GM10248 (cell line): Measurements from ENCODE around the gene DUSP10.

ENCODE experiments used
- CTCF ChIA-PET: fragments of 300-600 bp; sonication (Branson Sonifier 250); formaldehyde crosslinking; extraction: SDS; loops from one replicate; lab custom pipeline; 2021; ENCODE audit warnings: antibody characterized with exemption; lab: Yijun Ruan, JAX
- POLR2A ChIA-PET: fragments of 350-650 bp; sonication (Branson Sonifier 250); formaldehyde crosslinking; extraction: SDS; loops from one replicate; lab custom pipeline; 2020; ENCODE audit warnings: antibody characterized with exemption; lab: Yijun Ruan, JAX
- DNase-seq: peaks from one replicate; pipeline ENCODE4 v3.0.0; 2012; ENCODE audit errors: extremely low spot score
- CTCF ChIP-seq: IDR thresholded peaks from 2 replicates; pipeline ENCODE4 v1.5.1; 2012; ENCODE audit warnings: mild to moderate bottlenecking, low read depth; ENCODE audit errors: extremely low read depth, missing control alignments, control extremely low read depth

Gene DUSP10

GRCh38 chr1:221741703-221742554, at the start of gene DUSP10:
Gene DUSP10, minus strand, starts transcription at chr1:221742089. Its CDS starts 2,345 bp downstream, at chr1:221739744.
- TF ChIP-seq CTCF, result peak; percentile 2
- DNase-seq, result peak; percentile 99
- CTCF ChIA-PET, result interaction anchor here (0.6 to 2.8 kb wide), 18 partner anchors 9 to 354 kb away, joined by 3 to 17 read pairs (median 4); no protein-coding TSS in a partner anchor
- POLR2A ChIA-PET, result interaction anchor here (0.5 to 2.1 kb wide), 28 partner anchors 12 to 1988 kb away, joined by 3 to 27 read pairs (median 4); partner anchors contain the start of gene BPNT1

- no peak for DNase-seq
- ChIA-PET POLR2A (no interaction called here), CTCF (interaction anchor here (1.3 kb wide), 1 partner anchor 10 kb away, joined by 5 read pairs; no protein-coding TSS in a partner anchor)
- no peak for TF ChIP-seq CTCF
Observed at GRCh38 chr1:221788466-221788865, 46.6 kb upstream of the DUSP10 start.

GRCh38 chr1:221786647-221787046, 44.8 kb upstream of the DUSP10 start:
- TF ChIP-seq CTCF, result no peak
- ChIA-PET CTCF (interaction anchor here (1.1 kb wide), 1 partner anchor 23 kb away, joined by 3 read pairs; no protein-coding TSS in a partner anchor), POLR2A (no interaction called here)
- no peak for DNase-seq

DNA sequence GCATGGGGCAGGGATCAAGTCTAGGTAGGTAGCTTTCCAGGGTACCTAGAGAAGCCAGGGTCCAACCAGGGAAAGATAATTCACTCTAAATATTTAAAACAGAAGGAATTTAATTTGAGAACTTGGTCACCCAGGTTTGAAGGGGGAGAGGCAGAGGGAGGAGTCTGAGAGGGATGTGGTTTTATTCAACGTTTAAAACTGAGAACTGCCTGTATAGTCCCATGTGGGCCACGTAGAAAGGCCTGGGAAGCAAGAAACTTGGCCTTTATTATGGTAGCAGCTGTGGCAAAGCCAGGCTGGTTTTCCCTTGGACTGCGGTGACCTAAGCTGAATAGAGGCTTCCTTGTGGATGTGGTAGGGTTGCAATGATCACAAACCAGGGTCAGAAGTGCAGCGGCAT, 42.0 kb upstream of the DUSP10 start:
- ChIA-PET CTCF (interaction anchor here (1.0 to 1.8 kb wide), 3 partner anchors 9 to 41 kb away, joined by 3 to 5 read pairs (median 3); no protein-coding TSS in a partner anchor), POLR2A (interaction anchor here (1.2 kb wide), 1 partner anchor 42 kb away, joined by 3 read pairs; the partner anchor contains the start of gene DUSP10)
- DNase-seq, result no peak
- no peak for TF ChIP-seq CTCF

DNA sequence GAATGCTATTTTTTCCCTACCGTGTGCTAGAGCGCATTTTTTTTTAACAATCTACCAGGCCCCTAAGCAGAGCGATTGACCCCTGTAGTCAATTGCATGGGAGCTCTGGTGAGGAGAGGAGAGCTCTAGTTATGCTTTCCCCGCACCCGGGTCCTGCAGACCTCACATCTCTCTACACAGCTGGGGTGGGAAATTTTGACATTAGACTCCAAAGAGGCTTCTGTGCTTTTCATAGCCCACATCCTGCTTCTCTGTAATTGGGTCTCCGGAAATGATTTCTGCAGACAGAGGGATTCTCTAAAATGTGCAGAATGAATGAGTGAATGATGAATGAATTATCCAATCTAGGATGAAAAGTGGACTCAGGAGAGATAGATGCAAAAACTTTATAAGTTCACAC, 41.5 kb upstream of the DUSP10 start:
- no peak for TF ChIP-seq CTCF
- ChIA-PET CTCF (interaction anchor here (1.0 to 1.8 kb wide), 3 partner anchors 8 to 40 kb away, joined by 3 to 5 read pairs (median 3); no protein-coding TSS in a partner anchor), POLR2A (interaction anchor here (1.2 kb wide), 1 partner anchor 41 kb away, joined by 3 read pairs; the partner anchor contains the start of gene DUSP10)
- no peak for DNase-seq

DNA sequence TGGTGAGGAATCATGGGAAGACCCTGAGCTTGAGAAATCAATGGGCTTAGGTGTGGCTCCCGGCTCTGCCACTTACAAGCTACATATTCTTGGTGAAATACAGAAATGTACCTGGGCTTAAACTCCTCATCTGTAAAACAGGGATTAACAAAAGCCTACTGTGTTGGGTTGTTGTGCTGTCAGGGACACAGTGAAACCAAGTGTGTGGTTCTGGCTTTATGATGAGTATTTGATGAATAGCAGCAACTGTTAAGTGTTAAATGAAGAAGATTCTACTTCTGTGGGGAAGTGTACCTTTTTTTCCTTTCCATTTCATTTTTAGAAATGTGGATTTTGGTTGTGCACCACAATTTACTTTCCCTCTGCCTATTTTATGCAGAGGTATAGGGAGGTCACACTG, 41.1 kb upstream of the DUSP10 start:
- no peak for TF ChIP-seq CTCF
- DNase-seq, result no peak
- CTCF ChIA-PET, result interaction anchor here (1.3 to 1.4 kb wide), 2 partner anchors 22 to 40 kb away, joined by 3 to 4 read pairs; no protein-coding TSS in a partner anchor
- POLR2A ChIA-PET, result no interaction called here
